Activated T-helper 1 cell treated with anti-CD3 and anti-CD28 coated beads, Interleukin-12 subunit alpha, Interleukin-12 subunit beta, Interleukin-2, Interleukin-4 antibody, amounts not matched to agents 30 ng/mL and 10 ng/mL and 1 ng/mL, durations not matched to agents 14 hours and 24 hours and 36 hours (primary cell): ENCODE results near the gene HADHB. TPM values are rescaled to one million over a fixed set of nuclear protein-coding genes. Genes with fewer than 3 reads are reported as not detected.

Experiments used
- DNase-seq: peaks from one replicate; pipeline ENCODE4 v3.0.0; 2021; ENCODE audit warnings: low spot score
- H3K27ac Mint-ChIP-seq: one replicate; pipeline ENCODE4 v1.8.0; 2021; ENCODE audit warnings: mild to moderate bottlenecking, mixed read lengths
- H3K27me3 Mint-ChIP-seq: one replicate; pipeline ENCODE4 v1.8.0; 2022; ENCODE audit warnings: mild to moderate bottlenecking, moderate library complexity, mixed read lengths; ENCODE audit not compliant: insufficient read depth
- H3K36me3 Mint-ChIP-seq: one replicate; pipeline ENCODE4 v1.8.0; 2021; ENCODE audit warnings: low read depth, mixed read lengths
- H3K4me1 Mint-ChIP-seq: one replicate; pipeline ENCODE4 v1.8.0; 2021; ENCODE audit warnings: low read depth, mixed read lengths
- H3K4me3 Mint-ChIP-seq: one replicate; pipeline ENCODE4 v1.8.0; 2021; ENCODE audit warnings: mild to moderate bottlenecking, moderate library complexity, mixed read lengths
- H3K9me3 Mint-ChIP-seq: one replicate; pipeline ENCODE4 v1.8.0; 2021; ENCODE audit warnings: mixed read lengths
- intact Hi-C: fragments of 100-400 bp; cut with micrococcal nuclease; formaldehyde crosslinking; loops from one replicate; pipeline ENCODE4 v1.15.1; 2024
- total RNA-seq: library from RNA; stranded (reverse); gene quantifications from 2 replicates; pipeline ENCODE4 v1.2.3, GENCODE V29; 2022

Gene HADHB
- 78.8 and 78.9 TPM in 2 replicates for total RNA-seq

DNA sequence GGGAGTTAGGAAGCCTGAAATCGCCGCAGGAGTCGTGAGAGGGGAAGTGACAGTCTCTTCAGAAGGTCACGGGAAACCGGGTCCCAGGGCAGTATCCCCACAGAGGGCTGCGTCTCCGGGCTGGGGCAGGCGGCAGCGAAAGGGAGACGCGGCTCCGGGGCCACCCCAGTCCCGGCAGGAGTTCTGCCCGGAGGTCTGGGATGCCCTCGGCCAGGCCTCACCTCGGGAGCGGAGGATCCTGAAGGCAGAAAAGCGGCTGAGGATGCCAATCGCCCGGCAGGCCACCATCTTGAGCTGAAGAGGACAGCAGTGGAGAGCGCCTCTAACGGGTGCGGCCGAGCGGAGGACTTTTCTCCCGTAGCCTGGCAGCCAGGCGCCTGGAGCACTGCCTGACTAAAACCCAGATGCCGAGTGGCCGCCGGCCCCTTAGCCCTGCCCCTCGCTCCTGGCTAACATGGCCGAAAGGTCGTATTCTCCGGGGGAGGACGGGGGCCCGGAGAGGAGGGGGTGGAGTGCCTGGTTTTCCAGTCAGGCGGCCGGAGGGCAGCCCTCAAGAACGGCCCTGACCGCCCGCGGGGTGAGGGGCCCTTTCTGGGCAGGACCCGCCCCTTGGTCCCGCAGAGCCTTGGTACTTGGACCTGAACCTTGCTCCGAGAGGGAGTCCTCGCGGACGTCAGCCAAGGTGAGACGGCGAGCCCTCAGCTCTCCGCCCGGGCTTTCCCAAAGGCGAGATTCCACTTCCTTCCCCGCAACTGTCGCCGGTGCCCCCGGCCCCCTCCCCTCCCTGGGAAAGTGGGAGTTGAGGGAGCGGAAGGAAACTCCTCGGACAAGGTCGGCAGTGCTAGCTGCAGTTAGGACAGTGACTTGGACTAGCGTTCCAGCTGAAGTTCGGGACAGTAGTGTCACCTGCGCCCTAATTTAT, at the start of gene HADHB, which contains the start of gene HADHA:
Gene HADHB (plus strand): TSS at position 631 of the 922 bp plus-strand sequence. CDS start 9,316 bp downstream, outside the sequence.
Gene HADHA (minus strand): TSS at position 324 of the 922 bp plus-strand sequence. CDS start 36 bp downstream, at position 288.
- Mint-ChIP-seq H3K27me3 (peaks cover 8% of the 10 kb centered on the region), H3K4me1 (peaks cover 44% of the 10 kb centered on the region), H3K4me3 (peak within 1 kb of the TSS; percentile 98), H3K27ac (peak within 1 kb of the TSS; percentile 96), H3K9me3 (no peaks in the 10 kb centered on the region), H3K36me3 (peaks cover 10% of the 10 kb centered on the region)
- peak; percentile 76 for DNase-seq
- intact Hi-C loops: loop anchor here (1.0 to 10.0 kb wide), 11 partner anchors 54 to 973 kb away; partner anchors contain the start of genes ASXL2, CAD, CENPA and DRC1

DNA sequence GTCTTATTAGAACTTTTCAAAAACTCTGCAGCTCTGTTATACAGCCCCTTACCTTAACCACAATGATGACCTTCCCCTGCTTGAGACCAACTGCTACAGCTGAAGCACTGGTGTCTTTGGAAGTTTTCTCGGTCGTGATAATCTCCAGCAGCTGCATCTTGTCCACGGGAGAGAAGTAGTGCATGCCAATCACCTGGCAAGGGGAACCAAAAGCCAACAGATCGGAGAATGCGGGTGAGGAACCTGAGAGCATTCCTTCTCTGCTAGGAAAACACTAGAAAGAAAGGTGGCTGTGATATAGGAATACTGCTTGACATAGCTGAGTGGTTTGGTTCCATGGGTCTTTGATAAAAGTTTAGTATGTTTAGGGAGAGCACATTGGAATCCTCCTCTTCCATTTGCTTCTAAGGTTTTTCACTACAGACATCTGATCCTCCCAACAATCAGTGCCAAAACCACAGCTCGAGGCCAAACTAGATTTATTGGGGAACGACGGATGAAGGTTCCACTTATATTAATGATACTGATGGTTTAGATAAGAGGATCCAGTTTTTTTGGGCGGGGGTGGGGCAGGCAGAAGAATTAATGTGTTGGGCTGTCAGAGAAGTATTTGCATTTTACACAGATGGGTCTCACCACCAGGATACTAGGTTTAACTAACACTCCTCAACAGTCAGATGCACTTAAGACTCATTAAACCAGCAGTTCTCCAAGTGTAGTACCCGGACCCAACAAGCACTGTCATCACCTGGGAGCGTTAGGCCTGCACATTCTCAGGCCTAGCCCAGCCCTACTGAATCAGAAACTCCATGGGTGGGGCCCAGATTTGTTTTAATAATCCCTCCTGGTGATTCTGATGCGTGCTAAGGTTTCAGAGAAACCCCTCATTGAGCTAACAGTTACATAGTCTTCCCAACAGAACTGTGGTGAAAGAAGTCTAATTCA, 49.4 kb upstream of the HADHB start:
- no peaks in the 10 kb centered on the region for H3K27me3 Mint-ChIP-seq
- no peak for DNase-seq
- peaks cover 53% of the 10 kb centered on the region for H3K36me3 Mint-ChIP-seq
- H3K9me3 Mint-ChIP-seq: no peaks in the 10 kb centered on the region
- H3K27ac Mint-ChIP-seq: no peak overlapping the region
- H3K4me1 Mint-ChIP-seq: no peaks in the 10 kb centered on the region
- H3K4me3 Mint-ChIP-seq: no peak overlapping the region
- intact Hi-C loops: no loop called here

- no peak overlapping the region for H3K27ac Mint-ChIP-seq
Observed at GRCh38 chr2:26196683-26197418, 47.9 kb upstream of the HADHB start.

GRCh38 chr2:26197516-26197915, 47.2 kb upstream of the HADHB start:
- Mint-ChIP-seq H3K9me3 (no peaks in the 10 kb centered on the region), H3K27me3 (no peaks in the 10 kb centered on the region), H3K27ac (no peak overlapping the region), H3K4me1 (no peaks in the 10 kb centered on the region), H3K36me3 (peaks cover 54% of the 10 kb centered on the region), H3K4me3 (no peak overlapping the region)
- intact Hi-C loops: no loop called here
- DNase-seq: no peak

More at GRCh38 chr2:26196683-26197418, 47.9 kb upstream of the HADHB start:
- Mint-ChIP-seq H3K4me1 (no peaks in the 10 kb centered on the region), H3K4me3 (no peak overlapping the region), H3K27me3 (no peaks in the 10 kb centered on the region), H3K9me3 (no peaks in the 10 kb centered on the region), H3K36me3 (peaks cover 51% of the 10 kb centered on the region)
- intact Hi-C loops: no loop called here
- DNase-seq: no peak

- DNase-seq: no peak
- Mint-ChIP-seq H3K36me3 (peaks cover 34% of the 10 kb centered on the region), H3K27ac (no peak overlapping the region)
Observed at GRCh38 chr2:26202981-26203490, 41.7 kb upstream of the HADHB start.

DNA sequence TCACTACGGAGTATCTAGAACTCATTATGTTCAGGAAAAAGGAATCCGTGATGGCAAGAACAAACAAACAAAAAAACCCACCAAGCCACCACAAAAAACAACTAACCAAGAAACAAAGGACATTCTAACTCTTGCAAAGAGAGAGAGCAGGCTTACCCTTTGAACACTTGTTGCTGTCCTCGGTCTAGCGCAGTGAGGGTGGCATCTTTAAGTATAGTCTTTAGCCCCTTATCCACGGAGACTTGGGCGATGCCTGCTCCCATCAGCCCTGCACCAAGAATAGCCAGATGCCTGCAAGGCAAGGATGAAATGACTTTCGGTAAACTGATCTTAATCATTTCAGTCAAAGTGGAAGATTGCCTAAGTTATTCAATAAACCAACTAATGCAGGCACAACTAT, 40.8 kb upstream of the HADHB start:
- H3K27ac Mint-ChIP-seq: no peak overlapping the region
- H3K9me3 Mint-ChIP-seq: no peaks in the 10 kb centered on the region
- no peaks in the 10 kb centered on the region for H3K27me3 Mint-ChIP-seq
- peaks cover 29% of the 10 kb centered on the region for H3K36me3 Mint-ChIP-seq
- intact Hi-C loops: no loop called here
- H3K4me3 Mint-ChIP-seq: no peak overlapping the region
- no peaks in the 10 kb centered on the region for H3K4me1 Mint-ChIP-seq
- DNase-seq: no peak

More at GRCh38 chr2:26202981-26203490, 41.7 kb upstream of the HADHB start:
- Mint-ChIP-seq H3K27me3 (no peaks in the 10 kb centered on the region), H3K4me3 (no peak overlapping the region), H3K9me3 (no peaks in the 10 kb centered on the region), H3K4me1 (no peaks in the 10 kb centered on the region)
- intact Hi-C loops: no loop called here

DNA sequence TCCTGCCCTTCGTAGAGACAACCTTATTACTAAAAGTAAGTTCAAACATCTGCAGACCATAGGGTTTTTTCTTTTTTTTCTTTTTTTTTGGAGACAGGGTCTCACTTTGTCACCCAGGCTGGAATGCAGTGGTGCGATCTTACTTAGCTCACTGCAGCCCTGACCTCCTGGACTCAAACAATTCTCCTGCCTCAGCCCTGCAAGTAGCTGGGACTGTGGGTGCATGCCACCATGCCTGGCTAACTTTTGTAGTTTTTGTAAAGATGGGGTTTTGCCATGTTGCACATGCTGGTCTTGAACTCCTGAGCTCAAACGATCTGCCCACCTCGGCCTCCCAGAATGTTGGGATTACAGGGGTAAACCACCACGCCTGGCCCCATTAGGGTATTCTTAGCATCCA, 32.7 kb upstream of the HADHB start:
- peaks cover 9% of the 10 kb centered on the region for H3K4me1 Mint-ChIP-seq
- no peak overlapping the region for H3K4me3 Mint-ChIP-seq
- no peak overlapping the region for H3K27ac Mint-ChIP-seq
- DNase-seq: no peak
- peaks cover 42% of the 10 kb centered on the region for H3K36me3 Mint-ChIP-seq
- H3K27me3 Mint-ChIP-seq: no peaks in the 10 kb centered on the region
- intact Hi-C loops: no loop called here
- no peaks in the 10 kb centered on the region for H3K9me3 Mint-ChIP-seq

DNA sequence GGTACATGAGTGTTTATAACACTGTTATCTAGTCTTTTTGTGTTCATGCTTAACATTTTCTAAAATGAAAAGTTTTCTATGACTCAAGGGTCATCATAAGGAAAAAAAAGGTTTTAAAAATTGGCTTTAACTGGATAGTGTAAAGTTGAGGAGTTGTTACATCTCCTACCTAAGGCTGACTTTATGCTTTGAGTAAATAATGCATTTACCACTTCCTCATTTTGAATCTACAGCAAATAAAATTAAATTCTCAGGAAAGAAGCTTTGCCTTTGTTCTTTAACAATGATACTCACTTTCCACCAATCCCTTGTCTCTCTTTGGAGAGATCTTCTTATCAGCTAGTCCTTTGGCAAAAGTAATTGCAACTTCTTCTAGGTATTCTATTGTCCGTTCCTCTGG, 30.0 kb upstream of the HADHB start:
- no peak for DNase-seq
- no peak overlapping the region for H3K4me3 Mint-ChIP-seq
- no peaks in the 10 kb centered on the region for H3K9me3 Mint-ChIP-seq
- peaks cover 46% of the 10 kb centered on the region for H3K36me3 Mint-ChIP-seq
- H3K4me1 Mint-ChIP-seq: peaks cover 9% of the 10 kb centered on the region
- no peak overlapping the region for H3K27ac Mint-ChIP-seq
- intact Hi-C loops: no loop called here
- H3K27me3 Mint-ChIP-seq: no peaks in the 10 kb centered on the region

DNA sequence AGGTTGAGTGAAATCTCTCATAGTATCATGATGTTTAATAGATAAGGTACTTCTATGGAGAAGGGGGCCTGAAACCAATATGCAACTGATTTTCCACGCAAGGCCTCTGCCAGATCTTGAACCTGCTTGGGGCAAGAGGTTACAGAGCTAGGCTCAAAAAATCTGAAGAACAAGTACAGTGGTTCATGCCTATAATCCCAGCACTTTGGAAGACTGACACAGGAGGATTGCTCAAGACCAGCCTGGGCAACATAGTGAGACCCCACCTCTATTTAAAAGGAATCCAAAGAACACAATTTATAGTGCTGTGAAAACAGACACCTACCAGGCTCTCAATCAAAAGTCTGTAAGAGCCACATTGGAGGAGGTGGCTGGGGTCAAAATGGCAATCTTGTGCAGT, 28.9 kb upstream of the HADHB start:
- DNase-seq: no peak
- no peaks in the 10 kb centered on the region for H3K9me3 Mint-ChIP-seq
- intact Hi-C loops: no loop called here
- peaks cover 9% of the 10 kb centered on the region for H3K4me1 Mint-ChIP-seq
- H3K36me3 Mint-ChIP-seq: peaks cover 48% of the 10 kb centered on the region
- H3K4me3 Mint-ChIP-seq: no peak overlapping the region
- no peak overlapping the region for H3K27ac Mint-ChIP-seq
- H3K27me3 Mint-ChIP-seq: no peaks in the 10 kb centered on the region

DNA sequence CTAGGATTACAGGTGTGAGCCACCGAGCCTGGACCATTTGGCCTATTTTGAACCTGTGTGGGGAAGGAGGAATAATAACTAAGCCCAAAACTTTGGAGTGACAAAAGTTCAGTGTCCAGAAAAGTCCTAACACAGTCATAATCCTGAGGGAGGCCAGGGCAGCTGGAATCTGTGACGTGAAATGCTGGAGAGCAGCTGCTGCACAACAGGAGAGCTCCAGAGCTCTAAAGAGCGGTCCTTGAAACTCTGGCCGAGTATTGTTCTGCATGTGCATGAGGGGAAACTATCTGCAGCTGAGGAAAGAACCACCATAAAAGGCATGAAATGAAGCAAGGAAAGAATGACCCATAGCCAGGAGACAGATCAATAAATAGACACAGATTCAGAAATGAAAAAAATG, 28.2 kb upstream of the HADHB start:
- Mint-ChIP-seq H3K4me3 (no peak overlapping the region), H3K9me3 (no peaks in the 10 kb centered on the region), H3K4me1 (peaks cover 9% of the 10 kb centered on the region), H3K27me3 (no peaks in the 10 kb centered on the region), H3K36me3 (peaks cover 46% of the 10 kb centered on the region), H3K27ac (no peak overlapping the region)
- intact Hi-C loops: no loop called here
- DNase-seq: no peak

- Mint-ChIP-seq H3K4me1 (peaks cover 9% of the 10 kb centered on the region), H3K27me3 (no peaks in the 10 kb centered on the region), H3K9me3 (no peaks in the 10 kb centered on the region), H3K4me3 (no peak overlapping the region), H3K36me3 (peaks cover 39% of the 10 kb centered on the region), H3K27ac (no peak overlapping the region)
- DNase-seq: no peak
- intact Hi-C loops: no loop called here
Observed at GRCh38 chr2:26217720-26218119, 27.0 kb upstream of the HADHB start.

GRCh38 chr2:26223018-26223417, 21.7 kb upstream of the HADHB start:
- DNase-seq: no peak
- H3K9me3 Mint-ChIP-seq: peaks cover 8% of the 10 kb centered on the region
- H3K36me3 Mint-ChIP-seq: peaks cover 40% of the 10 kb centered on the region
- no peaks in the 10 kb centered on the region for H3K27me3 Mint-ChIP-seq
- no peak overlapping the region for H3K27ac Mint-ChIP-seq
- intact Hi-C loops: no loop called here
- H3K4me3 Mint-ChIP-seq: no peak overlapping the region
- H3K4me1 Mint-ChIP-seq: no peaks in the 10 kb centered on the region
